ENCODE results near the gene CELF5. TPM values are rescaled to one million over a fixed set of nuclear protein-coding genes. Genes with fewer than 3 reads are reported as not detected.
"Not testable (repeated sequence)": the region's sequence is repeated elsewhere in the genome, so short reads cannot be mapped to it uniquely, and the experiment has no call there.

CELF5 gene
- total RNA-seq, 2 donors from 2014 or later: 0.42 to 0.57 TPM

GRCh38 chr19:3342962-3343361 is 118.5 kb downstream of the CELF5 start:
- not testable (repeated sequence) for H3K4me1 Mint-ChIP-seq; H3K36me3 Mint-ChIP-seq (ENCODE audit: low read depth); H3K27ac Mint-ChIP-seq; H3K4me3 Mint-ChIP-seq; ATAC-seq; H3K9me3 ChIP-seq (ENCODE audit: control insufficient read depth, low read length, poor library complexity, severe bottlenecking); H3K27me3 Mint-ChIP-seq; DNase-seq

GRCh38 chr19:3343619-3344502 is 119.4 kb downstream of the CELF5 start:
- Mint-ChIP-seq H3K4me3 (no peak overlapping the region), H3K27ac (no peak overlapping the region), H3K4me1 (peaks cover 1% of the 10 kb centered on the region), H3K36me3 (ENCODE audit: low read depth) (no peaks in the 10 kb centered on the region), H3K27me3 (no peaks in the 10 kb centered on the region)
- ATAC-seq: peak; percentile 94
- H3K9me3 ChIP-seq (ENCODE audit: control insufficient read depth, low read length, poor library complexity, severe bottlenecking): no peaks in the 10 kb centered on the region
- peak; percentile 19 to 30 (median 26) for DNase-seq

- Mint-ChIP-seq H3K4me3 (no peak overlapping the region), H3K27me3 (no peaks in the 10 kb centered on the region), H3K27ac (no peak overlapping the region), H3K4me1 (no peaks in the 10 kb centered on the region), H3K36me3 (ENCODE audit: low read depth) (no peaks in the 10 kb centered on the region)
- DNase-seq (no peak), ATAC-seq (no peak)
- no peaks in the 10 kb centered on the region for H3K9me3 ChIP-seq (ENCODE audit: control insufficient read depth, low read length, poor library complexity, severe bottlenecking)
Observed at GRCh38 chr19:3344608-3345598, 120.4 kb downstream of the CELF5 start.

GRCh38 chr19:3345850-3346460 is 121.5 kb downstream of the CELF5 start:
- no peaks in the 10 kb centered on the region for H3K9me3 ChIP-seq (ENCODE audit: control insufficient read depth, low read length, poor library complexity, severe bottlenecking)
- no peak overlapping the region for H3K4me3 Mint-ChIP-seq
- no peaks in the 10 kb centered on the region for H3K36me3 Mint-ChIP-seq (ENCODE audit: low read depth)
- DNase-seq (no peak), ATAC-seq (no peak)
- H3K27ac Mint-ChIP-seq: no peak overlapping the region
- H3K4me1 Mint-ChIP-seq: no peaks in the 10 kb centered on the region
- no peaks in the 10 kb centered on the region for H3K27me3 Mint-ChIP-seq

Other genes with a start within 250 kb of the CELF5 start
- under 1 TPM in 1 of 2 donors, not detected in 1; 0.29 TPM for gene TLE6, start 247.1 kb upstream of the CELF5 start, total RNA-seq
- gene TLE2, start 195.4 kb upstream of the CELF5 start, total RNA-seq: 10 to 100 TPM in 1 of 2 donors, 1 to 10 TPM in 1; 9.5 to 13.1 TPM
- 100 to 1,000 TPM; 869 to 906 TPM for gene TLE5, start 162.2 kb upstream of the CELF5 start, total RNA-seq
- gene GNA11, start 130.3 kb upstream of the CELF5 start, total RNA-seq: 1 to 10 TPM in 1 of 2 donors, under 1 TPM in 1; 0.85 to 1.6 TPM
- 10 to 100 TPM; 28.7 to 54.1 TPM for gene GNA15, start 88.6 kb upstream of the CELF5 start, total RNA-seq
- gene S1PR4, start 45.9 kb upstream of the CELF5 start, total RNA-seq: 10 to 100 TPM; 83.1 to 97.0 TPM
- 10 to 100 TPM; 47.8 to 50.6 TPM for gene NCLN, start 38.7 kb upstream of the CELF5 start, total RNA-seq
- gene NFIC, start 141.9 kb downstream of the CELF5 start, total RNA-seq: 10 to 100 TPM; 29.0 to 29.3 TPM